Epithelial cell of proximal tubule (primary cell): ENCODE data around the gene AGFG1. TPM values are rescaled to one million over a fixed set of nuclear protein-coding genes. Genes with fewer than 3 reads are reported as not detected.

Experiments
- DNase-seq: peaks from one replicate; pipeline ENCODE4 v3.0.0-alpha.2; 2011; ENCODE audit warnings: low read depth
- H3K4me3 ChIP-seq: 2 replicates; pipeline ENCODE4 v1.5.1; 2011; ENCODE audit warnings: low read depth, mild to moderate bottlenecking, low read length
- CTCF ChIP-seq: conservative IDR thresholded peaks from 2 replicates; pipeline ENCODE4 v1.5.1; 2012; ENCODE audit warnings: low read depth, mild to moderate bottlenecking, low read length
- total RNA-seq: library from RNA; depleted of rRNA; stranded (reverse); fragments of >200 nt; gene quantifications from 2 replicates; pipeline ENCODE4 v1.2.3, GENCODE V29; 2015

The AGFG1 gene
- total RNA-seq, 1 donor from 2014 or later, result 75.8 TPM

DNA sequence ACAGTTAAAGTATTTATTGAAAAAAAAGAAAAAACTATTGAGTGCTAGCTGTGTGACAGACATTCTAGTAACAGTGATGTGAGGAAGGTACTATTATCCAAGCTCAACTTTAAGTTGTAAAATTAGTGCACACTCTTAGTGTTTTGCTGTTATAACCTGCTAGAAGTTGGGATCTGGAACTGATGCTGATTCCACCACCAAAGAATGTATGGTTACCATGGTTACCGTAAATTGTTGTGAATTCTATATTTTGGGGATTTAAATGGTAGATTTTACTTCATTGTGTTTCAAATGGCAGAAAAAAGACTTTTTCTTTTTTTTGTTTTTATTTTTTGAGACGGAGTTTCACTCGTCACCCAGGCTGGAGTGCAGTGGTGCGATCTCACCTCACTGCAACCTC, 5.3 kb downstream of the AGFG1 start:
- no peak overlapping the region for H3K4me3 ChIP-seq
- no peak for DNase-seq
- no peak for TF ChIP-seq CTCF

- H3K4me3 ChIP-seq, result no peak overlapping the region
- no peak for DNase-seq
- peak; percentile 50 for TF ChIP-seq CTCF
These were observed 8.0 kb downstream of the AGFG1 start for GRCh38 chr2:227479865-227480475.

- no peak overlapping the region for H3K4me3 ChIP-seq
- TF ChIP-seq CTCF, result no peak
- no peak for DNase-seq
These were observed 8.6 kb downstream of the AGFG1 start for GRCh38 chr2:227480528-227480927.

GRCh38 chr2:227482638-227483340, 10.8 kb downstream of the AGFG1 start:
- no peak overlapping the region for H3K4me3 ChIP-seq
- no peak for DNase-seq
- no peak for TF ChIP-seq CTCF

DNA sequence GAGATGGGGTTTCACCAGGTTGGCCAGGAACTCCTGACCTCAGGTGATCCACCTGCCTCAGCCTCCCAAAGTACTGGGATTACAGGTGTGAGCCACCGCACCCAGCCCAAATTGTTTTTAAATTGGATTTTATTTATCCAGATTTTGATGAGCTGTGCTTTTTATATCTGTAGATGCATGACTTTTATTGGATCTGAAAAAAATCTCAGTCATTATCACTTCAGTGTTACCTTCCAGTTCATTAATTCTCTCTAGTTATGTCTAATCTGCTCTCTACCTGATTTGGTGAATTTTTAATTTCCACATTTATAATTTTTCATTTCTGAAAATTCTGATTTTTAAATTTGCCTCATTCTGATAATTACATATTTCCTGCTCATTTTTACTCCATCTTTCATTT, 13.5 kb downstream of the AGFG1 start:
- TF ChIP-seq CTCF, result no peak
- no peak for DNase-seq
- no peak overlapping the region for H3K4me3 ChIP-seq

GRCh38 chr2:227486688-227487087, 14.7 kb downstream of the AGFG1 start:
- H3K4me3 ChIP-seq, result no peak overlapping the region
- DNase-seq, result no peak
- TF ChIP-seq CTCF, result no peak

DNA sequence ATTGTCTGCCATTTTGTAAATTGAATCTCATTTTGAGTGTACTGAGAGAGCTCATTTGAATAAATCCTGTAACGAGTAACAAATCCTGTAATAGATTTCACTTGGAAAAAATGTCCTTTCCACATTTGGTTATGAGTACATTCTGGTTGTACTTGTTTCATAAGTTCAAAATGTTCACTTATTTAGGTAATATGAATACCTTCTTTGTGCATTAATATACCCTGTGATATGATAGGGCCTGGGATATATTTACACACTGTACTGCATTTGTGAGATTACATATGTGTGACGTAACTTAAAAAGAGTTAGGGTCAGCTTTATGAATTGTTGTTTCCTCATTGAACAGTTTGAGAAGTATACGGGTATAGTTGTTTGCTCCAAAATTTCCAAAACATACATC, 16.1 kb downstream of the AGFG1 start:
- no peak overlapping the region for H3K4me3 ChIP-seq
- TF ChIP-seq CTCF, result no peak
- DNase-seq, result no peak
